AG09309 (cell line): ENCODE measurements around the gene AGPAT3.

Experiments
- DNase-seq: peaks from one replicate; pipeline ENCODE4 v3.0.0-alpha.2; 2010; ENCODE audit warnings: low read depth
- H3K4me3 ChIP-seq: 2 replicates; pipeline ENCODE4 v1.5.1; 2011; ENCODE audit warnings: mild to moderate bottlenecking, low read depth, low read length, moderate library complexity; ENCODE audit not compliant: control insufficient read depth
- TF ChIP-seq, protein P1 (sequence below): IDR thresholded peaks from 2 replicates; pipeline ENCODE4 v1.5.1; 2011; ENCODE audit warnings: mild to moderate bottlenecking, low read depth, low read length, inconsistent platforms; ENCODE audit not compliant: insufficient read depth, control insufficient read depth; ENCODE audit errors: missing control alignments

Gene AGPAT3

DNA sequence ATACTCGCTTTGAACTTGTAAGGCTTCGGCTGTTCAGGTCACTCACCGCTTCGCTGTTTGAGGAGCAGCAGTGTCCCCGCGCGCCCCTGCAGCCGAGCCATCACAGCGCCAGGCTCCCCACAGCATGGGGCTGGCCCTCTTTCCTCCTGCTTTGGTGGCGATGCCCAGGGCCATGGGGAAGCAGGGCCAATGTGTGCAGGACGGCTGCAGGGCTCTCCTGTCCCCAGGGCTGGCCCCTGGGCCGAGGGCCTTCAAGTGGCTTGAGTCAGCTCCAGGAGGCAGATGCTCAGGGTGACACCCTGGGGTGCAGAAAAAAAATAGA lies 108.6 kb downstream of the AGPAT3 start:
- no peak overlapping the region for H3K4me3 ChIP-seq
- no peak for DNase-seq
- TF ChIP-seq, protein P1, sequence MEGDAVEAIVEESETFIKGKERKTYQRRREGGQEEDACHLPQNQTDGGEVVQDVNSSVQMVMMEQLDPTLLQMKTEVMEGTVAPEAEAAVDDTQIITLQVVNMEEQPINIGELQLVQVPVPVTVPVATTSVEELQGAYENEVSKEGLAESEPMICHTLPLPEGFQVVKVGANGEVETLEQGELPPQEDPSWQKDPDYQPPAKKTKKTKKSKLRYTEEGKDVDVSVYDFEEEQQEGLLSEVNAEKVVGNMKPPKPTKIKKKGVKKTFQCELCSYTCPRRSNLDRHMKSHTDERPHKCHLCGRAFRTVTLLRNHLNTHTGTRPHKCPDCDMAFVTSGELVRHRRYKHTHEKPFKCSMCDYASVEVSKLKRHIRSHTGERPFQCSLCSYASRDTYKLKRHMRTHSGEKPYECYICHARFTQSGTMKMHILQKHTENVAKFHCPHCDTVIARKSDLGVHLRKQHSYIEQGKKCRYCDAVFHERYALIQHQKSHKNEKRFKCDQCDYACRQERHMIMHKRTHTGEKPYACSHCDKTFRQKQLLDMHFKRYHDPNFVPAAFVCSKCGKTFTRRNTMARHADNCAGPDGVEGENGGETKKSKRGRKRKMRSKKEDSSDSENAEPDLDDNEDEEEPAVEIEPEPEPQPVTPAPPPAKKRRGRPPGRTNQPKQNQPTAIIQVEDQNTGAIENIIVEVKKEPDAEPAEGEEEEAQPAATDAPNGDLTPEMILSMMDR: no peak

DNA sequence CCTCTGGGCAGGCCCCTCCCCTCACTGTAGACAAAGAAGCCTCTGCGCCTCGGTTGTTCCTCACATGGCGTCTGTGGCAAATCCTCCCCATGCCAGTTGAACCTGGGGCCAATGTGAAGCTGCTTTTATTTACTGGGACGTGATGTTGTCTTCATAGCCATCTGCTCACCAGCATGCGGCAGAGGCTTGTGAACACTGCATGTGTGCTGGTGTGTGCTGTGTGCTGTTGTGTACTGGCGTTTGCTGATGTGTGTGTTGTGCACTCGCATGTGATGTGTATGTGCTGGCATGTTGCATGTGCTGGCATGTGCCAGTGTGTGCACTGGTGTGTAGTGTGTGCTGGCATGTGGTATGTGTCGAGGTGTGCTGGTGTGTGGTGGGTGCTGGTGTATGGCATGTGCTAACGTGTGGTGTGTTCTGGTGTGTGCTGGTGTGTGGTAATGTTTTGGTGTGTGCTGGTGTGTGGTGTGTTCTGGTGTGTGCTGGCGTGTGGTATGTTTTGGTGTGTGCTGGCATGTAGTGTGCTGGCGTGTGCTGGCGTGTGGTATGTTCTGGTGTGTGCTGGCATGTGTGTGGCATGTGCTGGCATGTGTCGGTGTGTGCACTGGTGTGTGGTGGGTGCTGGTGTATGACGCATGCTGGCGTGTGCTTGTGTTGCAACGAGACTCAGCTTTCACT lies 109.9 kb downstream of the AGPAT3 start:
- no peak for DNase-seq
- H3K4me3 ChIP-seq: no peak overlapping the region
- TF ChIP-seq, protein P1: no peak

DNA sequence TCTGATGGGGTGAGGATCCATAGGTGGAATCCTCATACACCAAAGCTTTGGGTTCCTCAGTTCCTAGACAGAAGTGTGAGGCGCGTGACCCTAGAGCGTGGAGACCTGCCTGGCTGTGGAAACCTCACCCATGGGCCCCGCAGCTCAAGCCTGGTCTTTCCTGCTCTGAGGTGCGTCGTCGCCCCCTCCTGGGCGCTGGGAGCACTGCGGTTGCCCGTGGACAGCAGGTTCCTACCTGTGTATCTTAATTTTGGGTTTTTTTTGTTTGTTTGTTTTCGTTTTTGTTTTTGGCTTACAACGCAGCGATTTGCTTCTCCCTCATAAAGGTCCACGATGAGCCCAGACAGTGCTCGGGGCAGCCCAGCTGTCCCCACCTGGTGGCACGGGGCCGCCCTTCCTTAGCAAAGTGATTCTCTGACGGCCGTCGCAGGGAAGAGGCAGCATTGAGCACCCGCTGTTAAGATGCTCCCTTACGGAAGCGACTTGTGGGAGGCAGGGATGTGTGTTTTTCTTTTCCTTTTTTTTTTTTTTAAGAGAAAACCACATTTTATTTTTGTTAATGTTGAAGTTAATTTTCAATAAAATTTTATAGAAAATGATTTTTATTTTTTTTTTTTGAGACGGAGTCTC lies 110.6 kb downstream of the AGPAT3 start:
- H3K4me3 ChIP-seq: no peak overlapping the region
- peak; percentile 7 for DNase-seq

DNA sequence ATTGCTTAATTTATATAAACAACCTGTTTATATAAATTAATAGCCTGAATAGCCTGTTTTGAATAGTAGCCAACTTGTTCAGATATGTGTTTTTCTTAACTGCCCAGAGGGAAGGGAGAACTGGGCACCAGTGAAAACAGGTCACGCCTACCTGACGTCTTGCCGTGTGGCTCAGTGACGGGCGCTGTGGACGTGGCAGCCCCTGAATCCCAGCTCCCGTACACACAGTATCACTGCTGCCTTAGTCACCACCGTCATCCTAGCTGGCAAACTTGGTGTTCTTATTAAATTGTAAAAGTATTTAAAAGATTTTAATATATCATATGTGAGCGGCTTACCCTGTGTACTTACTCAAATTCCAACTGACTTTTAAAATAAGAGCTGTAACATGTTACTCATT lies 111.6 kb downstream of the AGPAT3 start:
- DNase-seq: no peak
- H3K4me3 ChIP-seq: no peak overlapping the region
- TF ChIP-seq, protein P1: no peak

More for the DNA sequence above, 110.6 kb downstream of the AGPAT3 start:
- TF ChIP-seq, protein P1: peak; percentile 98

DNA sequence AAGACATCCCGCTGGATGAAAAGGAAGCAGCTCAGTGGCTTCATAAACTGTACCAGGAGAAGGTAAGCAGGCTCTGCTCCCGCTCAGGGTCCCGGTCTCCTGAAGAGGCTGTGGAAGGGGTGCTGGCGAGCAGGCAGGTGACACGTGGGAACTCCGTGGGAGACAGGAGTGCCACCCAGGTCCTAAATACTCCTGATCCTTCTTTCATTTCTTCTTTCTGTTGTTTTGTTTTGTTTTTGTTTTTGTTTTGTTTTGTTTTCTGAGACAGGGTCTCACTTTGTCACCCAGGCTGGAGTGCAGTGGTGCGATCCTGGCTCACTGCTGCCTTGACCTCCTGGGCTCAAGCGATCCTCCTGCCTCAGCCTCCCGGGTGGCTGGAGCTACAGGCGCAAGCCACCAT lies 113.0 kb downstream of the AGPAT3 start:
- TF ChIP-seq, protein P1: no peak
- H3K4me3 ChIP-seq: no peak overlapping the region

DNA sequence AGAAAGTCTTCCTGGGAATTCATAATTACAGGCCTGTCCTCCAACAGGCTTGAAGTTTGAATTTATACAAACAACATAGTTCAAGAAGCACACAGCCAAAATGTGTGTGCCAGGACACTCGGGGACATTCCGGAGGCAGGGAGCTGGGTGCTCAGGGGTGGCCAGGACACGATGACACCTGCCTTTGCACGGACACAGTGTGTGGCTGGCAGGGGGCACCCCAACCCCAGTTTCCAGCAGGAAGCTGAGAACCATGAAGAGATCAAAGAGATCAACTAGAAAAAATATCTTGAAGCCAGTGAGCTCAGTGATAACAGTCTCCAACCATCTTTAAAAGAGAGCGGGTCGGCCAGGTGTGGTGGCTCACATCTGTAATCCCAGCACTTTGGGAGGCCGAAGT lies 114.6 kb downstream of the AGPAT3 start:
- no peak overlapping the region for H3K4me3 ChIP-seq
- TF ChIP-seq, protein P1: peak; percentile 7
- DNase-seq: no peak

More for the DNA sequence above, 113.0 kb downstream of the AGPAT3 start:
- DNase-seq: no peak
